Measurements from ENCODE around the gene WNT10A. TPM values are rescaled to one million over a fixed set of nuclear protein-coding genes. Genes with fewer than 3 reads are reported as not detected.

WNT10A gene
- total and polyA plus RNA-seq, 10 of the 15 experiments (the other 5 are each of a cell fraction or from before 2014, with no cell fraction given) = 0.61 to 45.0 (median 6.9) TPM

GRCh38 chr2:218927422-218927821 is 46.8 kb downstream of the WNT10A start:
- no TSS peak for BruUV-seq (replicated peaks)
- 47% methylated on average over 2 of the region's 2 CpGs for WGBS (ENCODE audit: insufficient coverage, insufficient replicate concordance, low lambda C conversion rate, missing lambda C conversion rate)
- CTCF ChIA-PET = interaction anchor here (1.3 to 1.9 kb wide), 2 partner anchors 13 to 14 kb away, joined by 4 to 5 read pairs; no protein-coding TSS in a partner anchor
- SMC1A ChIA-PET (ENCODE audit: uncharacterized antibody, unreplicated experiment) = no interaction called here
- TF ChIP-seq MEF2B (IDR thresholded peaks at IDR 0.05; ENCODE audit: partially characterized antibody, poor library complexity, severe bottlenecking) (no peak), POLR2A (IDR thresholded peaks at IDR 0.05; ENCODE audit: low read depth, low read length) (no peak), TCF7 (IDR thresholded peaks at IDR 0.05; ENCODE audit: borderline replicate concordance) (no peak), IKZF1 (conservative IDR thresholded peaks at IDR 0.05) (no peak), TAF1 (IDR thresholded peaks at IDR 0.05; ENCODE audit: borderline replicate concordance, low read depth, low read length) (no peak), RAD51 (IDR thresholded peaks at IDR 0.05) (no peak), ZNF592 (IDR thresholded peaks at IDR 0.05) (no peak), MTA3 (IDR thresholded peaks at IDR 0.05; ENCODE audit: borderline replicate concordance, low read length) (no peak), MLLT1 (IDR thresholded peaks at IDR 0.05) (no peak), PAX8 (IDR thresholded peaks at IDR 0.05) (no peak), RFX5 (IDR thresholded peaks at IDR 0.05; ENCODE audit: low read depth, low read length) (no peak), CTCF (IDR thresholded peaks at IDR 0.05 in 2 of 3, conservative IDR thresholded peaks at IDR 0.05 in 1 of 3; ENCODE audit: control insufficient read depth in 2 of 3, extremely low read depth in 1 of 3, insufficient read depth in 1 of 3, low read depth in 3 of 3, low read length in 3 of 3) (no peak), PML (IDR thresholded peaks at IDR 0.05; ENCODE audit: low read length) (no peak)
- Histone ChIP-seq H3K4me3 (no peak overlapping the region), H2AFZ (ENCODE audit: control insufficient read depth, low read depth, low read length) (no peak overlapping the region), H3K9ac (ENCODE audit: control insufficient read depth, insufficient read depth, low read length) (no peak overlapping the region), H3K4me2 (ENCODE audit: control insufficient read depth, insufficient read depth) (no peak overlapping the region), H3K36me3 (ENCODE audit: control insufficient read depth in 2 of 2, insufficient read depth in 2 of 2, low read length in 1 of 2) (no peaks in the 10 kb centered on the region), H3K9me3 (replicated peaks; ENCODE audit: control insufficient read depth, insufficient read depth, low read length) (peaks cover 9% of the 10 kb centered on the region; the same call in 1 of the 3 replicates), H3K4me1 (ENCODE audit: control insufficient read depth, insufficient read depth, low read length) (no peaks in the 10 kb centered on the region), H3K27me3 (replicated peaks in 1 of 2; ENCODE audit: control insufficient read depth in 2 of 2, insufficient read depth in 2 of 2, low read length in 1 of 2) (no peaks in the 10 kb centered on the region), H4K20me1 (ENCODE audit: control insufficient read depth, insufficient read depth) (no peaks in the 10 kb centered on the region), H3K79me2 (ENCODE audit: control insufficient read depth, insufficient read depth, low read length) (no peaks in the 10 kb centered on the region), H3K27ac (ENCODE audit: control insufficient read depth, insufficient read depth) (no peak overlapping the region)
- ATAC-seq (no peak), DNase-seq (ENCODE audit: low read depth, low spot score) (no peak), FAIRE-seq (no peak)
- POLR2A ChIA-PET = no interaction called here
- RAD21 ChIA-PET (ENCODE audit: unreplicated experiment) = no interaction called here
- in situ Hi-C loops (cut with MboI) = no loop called here
- intact Hi-C loops (cut with micrococcal nuclease; ENCODE audit: unreplicated experiment) = no loop called here

Data from GM12878 (cell line).